ENCODE data around the gene CARD10. TPM values are rescaled to one million over a fixed set of nuclear protein-coding genes. Genes with fewer than 3 reads are reported as not detected.
A peak's percentile ranks its signal among the peaks of the same experiment; 100 is the strongest.

CARD10 gene
- total RNA-seq, 5 donors from 2014 or later (not counting 1 experiment from before 2014, with no cell fraction given): 0.44 to 0.79 (median 0.52) TPM; not detected in 1

DNA sequence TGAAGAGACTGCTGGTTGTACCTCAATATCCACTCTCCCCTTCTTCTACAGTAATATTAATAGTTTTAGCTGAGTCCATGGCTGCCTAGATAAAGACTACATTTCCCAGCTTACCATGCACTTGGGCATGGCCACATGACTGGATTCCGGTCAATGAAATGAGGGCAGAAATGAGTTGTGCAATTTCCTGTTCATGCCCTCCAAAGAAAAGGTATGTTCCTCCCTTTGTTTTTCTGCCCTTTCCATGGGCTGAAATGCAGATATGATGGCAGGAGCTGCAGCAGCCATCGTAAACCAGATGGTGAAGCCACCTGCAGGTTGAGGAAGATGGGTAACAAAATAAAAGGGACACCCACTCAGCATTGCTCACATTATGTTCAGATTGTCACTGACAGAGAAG is 76.7 kb downstream of the CARD10 start:
- ATAC-seq (replicated peaks in 1 of 4): peak in 1 of 4 experiments; percentile 40
- Histone ChIP-seq H3K9me3 (no peaks in the 10 kb centered on the region), H3K27ac (ENCODE audit: low read length) (no peak overlapping the region), H3K4me3 (ENCODE audit: control insufficient read depth in 1 of 2, extremely low read depth in 1 of 2, low read length in 1 of 2) (no peak overlapping the region), H3K27me3 (replicated peaks in 1 of 2; ENCODE audit: control insufficient read depth in 2 of 2, extremely low read depth in 1 of 2, insufficient read depth in 2 of 2, low read length in 1 of 2) (peaks cover 0 to 13% of the 10 kb centered on the region in 2 experiments), H3K36me3 (ENCODE audit: control insufficient read depth in 2 of 2, extremely low read depth in 1 of 2, insufficient read depth in 1 of 2, low read length in 1 of 2) (peaks cover 0 to 3% of the 10 kb centered on the region in 2 donors), H3K4me1 (ENCODE audit: control insufficient read depth in 1 of 2, extremely low read depth in 1 of 2, insufficient read depth in 2 of 2, low read length in 2 of 2) (no peaks in the 10 kb centered on the region)
- Mint-ChIP-seq H3K27ac (no peak overlapping the region), H3K27me3 (peaks cover 0 to 10% of the 10 kb centered on the region in 2 donors), H3K36me3 (peaks cover 8% of the 10 kb centered on the region), H3K4me1 (no peaks in the 10 kb centered on the region), H3K4me3 (no peak overlapping the region), H3K9me3 (peaks cover 0 to 3% (median 0%) of the 10 kb centered on the region in 3 donors)
- ChIA-PET POLR2A (no interaction called here), CTCF (interaction anchor here in 1 of 2 donors (0.7 kb wide), 1 partner anchor 125 kb away, joined by 5 read pairs; no protein-coding TSS in a partner anchor)
- 60% methylated on average over 1 of the region's 2 CpGs for WGBS (ENCODE audit: insufficient coverage)
- DNase-seq: no peak

- Histone ChIP-seq H3K4me1 (ENCODE audit: control insufficient read depth in 1 of 2, extremely low read depth in 1 of 2, insufficient read depth in 2 of 2, low read length in 2 of 2) (no peaks in the 10 kb centered on the region), H3K27ac (ENCODE audit: low read length) (no peak overlapping the region), H3K4me3 (ENCODE audit: control insufficient read depth in 1 of 2, extremely low read depth in 1 of 2, low read length in 1 of 2) (no peak overlapping the region), H3K36me3 (ENCODE audit: control insufficient read depth in 2 of 2, extremely low read depth in 1 of 2, insufficient read depth in 1 of 2, low read length in 1 of 2) (no peaks in the 10 kb centered on the region), H3K9me3 (no peaks in the 10 kb centered on the region), H3K27me3 (replicated peaks in 1 of 2; ENCODE audit: control insufficient read depth in 2 of 2, extremely low read depth in 1 of 2, insufficient read depth in 2 of 2, low read length in 1 of 2) (peaks cover 0 to 11% of the 10 kb centered on the region in 2 experiments)
- H3K27ac Mint-ChIP-seq: no peak overlapping the region
- H3K27me3 Mint-ChIP-seq: peaks cover 0 to 12% of the 10 kb centered on the region in 2 donors
- WGBS (ENCODE audit: insufficient coverage): 95% methylated on average over 5 of the region's 8 CpGs
- DNase-seq (no peak), ATAC-seq (replicated peaks in 1 of 4) (no peak)
- ChIA-PET POLR2A (no interaction called here), CTCF (interaction anchor here in 1 of 2 donors (0.7 kb wide), 1 partner anchor 124 kb away, joined by 5 read pairs; no protein-coding TSS in a partner anchor)
- H3K36me3 Mint-ChIP-seq: peaks cover 8% of the 10 kb centered on the region
- no peaks in the 10 kb centered on the region for H3K4me1 Mint-ChIP-seq
- peaks cover 0 to 3% (median 0%) of the 10 kb centered on the region in 3 donors for H3K9me3 Mint-ChIP-seq
- no peak overlapping the region for H3K4me3 Mint-ChIP-seq
These were observed 77.1 kb downstream of the CARD10 start for GRCh38 chr22:37442135-37442534.

GRCh38 chr22:37440875-37441274 is 78.3 kb downstream of the CARD10 start:
- ATAC-seq (replicated peaks in 1 of 4): no peak
- Histone ChIP-seq H3K36me3 (ENCODE audit: control insufficient read depth in 2 of 2, extremely low read depth in 1 of 2, insufficient read depth in 1 of 2, low read length in 1 of 2) (no peaks in the 10 kb centered on the region), H3K27me3 (replicated peaks in 1 of 2; ENCODE audit: control insufficient read depth in 2 of 2, extremely low read depth in 1 of 2, insufficient read depth in 2 of 2, low read length in 1 of 2) (peaks cover 0 to 11% of the 10 kb centered on the region in 2 experiments), H3K4me3 (ENCODE audit: control insufficient read depth in 1 of 2, extremely low read depth in 1 of 2, low read length in 1 of 2) (no peak overlapping the region), H3K27ac (ENCODE audit: low read length) (no peak overlapping the region), H3K9me3 (no peaks in the 10 kb centered on the region), H3K4me1 (ENCODE audit: control insufficient read depth in 1 of 2, extremely low read depth in 1 of 2, insufficient read depth in 2 of 2, low read length in 2 of 2) (no peaks in the 10 kb centered on the region)
- peaks cover 0 to 12% of the 10 kb centered on the region in 2 donors for H3K27me3 Mint-ChIP-seq
- POLR2A ChIA-PET: no interaction called here
- H3K4me3 Mint-ChIP-seq: no peak overlapping the region
- H3K9me3 Mint-ChIP-seq: peaks cover 0 to 3% (median 0%) of the 10 kb centered on the region in 3 donors
- CTCF ChIA-PET: interaction anchor here in 1 of 2 donors (0.7 kb wide), 1 partner anchor 554 kb away, joined by 5 read pairs; no protein-coding TSS in a partner anchor
- no peaks in the 10 kb centered on the region for H3K4me1 Mint-ChIP-seq
- 80% methylated on average over 4 of the region's 4 CpGs for WGBS (ENCODE audit: insufficient coverage)
- DNase-seq: no peak
- no peak overlapping the region for H3K27ac Mint-ChIP-seq
- H3K36me3 Mint-ChIP-seq: peaks cover 8% of the 10 kb centered on the region

Other genes starting within 250 kb of the CARD10 start
- gene CYTH4, start 236.9 kb downstream of the CARD10 start, total RNA-seq: 100 to 1,000 TPM; 146 to 181 (median 151) TPM
- gene ELFN2, start 91.9 kb downstream of the CARD10 start, total RNA-seq: under 1 TPM; 0.09 to 0.88 (median 0.70) TPM
- gene MFNG, start 33.0 kb downstream of the CARD10 start, total RNA-seq: 100 to 1,000 TPM; 153 to 296 (median 268) TPM
- gene CDC42EP1, start 41.1 kb upstream of the CARD10 start, total RNA-seq: under 1 TPM in 3 of 5 donors, not detected in 2; 0.47 to 0.73 (median 0.62) TPM
- 1 to 10 TPM in 1 of 5 donors, under 1 TPM in 1, not detected in 3; 0.63 to 1.4 TPM for gene LGALS2, start 60.7 kb upstream of the CARD10 start, total RNA-seq
- 100 to 1,000 TPM in 2 of 5 donors, 10 to 100 TPM in 3; 83.8 to 105 (median 97.7) TPM for gene GGA1, start 89.4 kb upstream of the CARD10 start, total RNA-seq
- gene SH3BP1, start 120.3 kb upstream of the CARD10 start, total RNA-seq: 100 to 1,000 TPM in 1 of 5 donors, 10 to 100 TPM in 4; 91.3 to 111 (median 93.6) TPM
- 10 to 100 TPM in 3 of 5 donors, 1 to 10 TPM in 2; 3.1 to 11.3 (median 10.7) TPM for gene PDXP, start 139.3 kb upstream of the CARD10 start, total RNA-seq
- gene LGALS1, start 156.2 kb upstream of the CARD10 start, total RNA-seq: 100 to 1,000 TPM in 2 of 5 donors, 10 to 100 TPM in 3; 39.5 to 206 (median 99.2) TPM
- gene NOL12, start 166.9 kb upstream of the CARD10 start, total RNA-seq: 10 to 100 TPM; 29.2 to 52.4 (median 47.5) TPM
- 10 to 100 TPM; 14.5 to 36.8 (median 31.1) TPM for gene TRIOBP, start 177.6 kb upstream of the CARD10 start, total RNA-seq

All from T-cell (primary cell).